ENCODE results near the gene SPC25. TPM values are rescaled to one million over a fixed set of nuclear protein-coding genes. Genes with fewer than 3 reads are reported as not detected.

The SPC25 gene
- total and polyA plus RNA-seq, 4 donors: 0.58 to 8.2 (median 2.1) TPM; not detected in 1

- Histone ChIP-seq H3K27me3 (ENCODE audit: control insufficient read depth in 4 of 4, insufficient read depth in 4 of 4, low read length in 3 of 4) (no peaks in the 10 kb centered on the region), H3K4me1 (ENCODE audit: control insufficient read depth in 4 of 4, insufficient read depth in 4 of 4, low read length in 3 of 4) (peaks cover 2 to 11% (median 7%) of the 10 kb centered on the region in 4 donors), H3K4me3 (ENCODE audit: low read depth in 1 of 3, low read length in 3 of 3) (peak overlapping the region in 1 of 3 donors; percentile 7), H3K9ac (ENCODE audit: low read depth in 1 of 2, low read length in 2 of 2) (no peak overlapping the region), H3K36me3 (ENCODE audit: control insufficient read depth in 4 of 4, insufficient read depth in 3 of 4, low read depth in 1 of 4, low read length in 3 of 4) (no peaks in the 10 kb centered on the region), H3K27ac (ENCODE audit: low read depth in 1 of 2, low read length in 2 of 2) (no peak overlapping the region), H3K9me3 (ENCODE audit: control insufficient read depth in 4 of 4, low read length in 3 of 4) (peaks cover 0 to 5% (median 2%) of the 10 kb centered on the region in 4 donors)
- TF ChIP-seq GABPA (IDR thresholded peaks at IDR 0.05 in 1 of 2, conservative IDR thresholded peaks at IDR 0.05 in 1 of 2) (no peak), ATF3 (IDR thresholded peaks at IDR 0.05) (no peak), EGR1 (IDR thresholded peaks at IDR 0.05; ENCODE audit: low read depth in 2 of 2) (no peak), TAF1 (conservative IDR thresholded peaks at IDR 0.05) (no peak), HNF4G (IDR thresholded peaks at IDR 0.05) (no peak), CTCF (IDR thresholded peaks at IDR 0.05; ENCODE audit: low read depth, low read length, missing input control) (no peak), SP1 (IDR thresholded peaks at IDR 0.05) (no peak), FOXA1 (IDR thresholded peaks at IDR 0.05) (no peak), RXRA (IDR thresholded peaks at IDR 0.05) (no peak), FOXA2 (IDR thresholded peaks at IDR 0.05) (no peak), JUND (IDR thresholded peaks at IDR 0.05) (no peak), NR2F2 (IDR thresholded peaks at IDR 0.05) (no peak), YY1 (IDR thresholded peaks at IDR 0.05) (no peak)
- DNase-seq (ENCODE audit: low spot score): no peak
- WGBS: 18% methylated on average over 21 of the region's 21 CpGs
These were observed 22.7 kb upstream of the SPC25 start for GRCh38 chr2:168912901-168913369.

- no peak for TF ChIP-seq YY1 (IDR thresholded peaks at IDR 0.05)
- TF ChIP-seq NR2F2 (IDR thresholded peaks at IDR 0.05): no peak
- no peak for TF ChIP-seq REST (IDR thresholded peaks at IDR 0.05)
- TF ChIP-seq RXRA (IDR thresholded peaks at IDR 0.05): no peak
- no peak for TF ChIP-seq ATF3 (IDR thresholded peaks at IDR 0.05)
- no peak for TF ChIP-seq SP1 (IDR thresholded peaks at IDR 0.05)
- TF ChIP-seq CTCF (IDR thresholded peaks at IDR 0.05; ENCODE audit: low read depth, low read length, missing input control): no peak
- no peak for TF ChIP-seq GABPA (IDR thresholded peaks at IDR 0.05 in 1 of 2, conservative IDR thresholded peaks at IDR 0.05 in 1 of 2)
- TF ChIP-seq HNF4G (IDR thresholded peaks at IDR 0.05): no peak
- TF ChIP-seq TAF1 (conservative IDR thresholded peaks at IDR 0.05): no peak
- no peak for TF ChIP-seq HNF4A (conservative IDR thresholded peaks at IDR 0.05)
- no peak for TF ChIP-seq ZBTB33 (IDR thresholded peaks at IDR 0.05)
- TF ChIP-seq EGR1 (IDR thresholded peaks at IDR 0.05; ENCODE audit: low read depth in 2 of 2): no peak
- TF ChIP-seq RAD21 (IDR thresholded peaks at IDR 0.05): no peak
- TF ChIP-seq FOXA2 (IDR thresholded peaks at IDR 0.05): no peak
- no peak for TF ChIP-seq MAX (IDR thresholded peaks at IDR 0.05)
- TF ChIP-seq JUND (IDR thresholded peaks at IDR 0.05): no peak
- TF ChIP-seq FOXA1 (IDR thresholded peaks at IDR 0.05): no peak
- Histone ChIP-seq H3K9ac (ENCODE audit: low read depth in 1 of 2, low read length in 2 of 2) (no peak overlapping the region), H3K27ac (ENCODE audit: low read depth in 1 of 2, low read length in 2 of 2) (no peak overlapping the region), H3K27me3 (ENCODE audit: control insufficient read depth in 4 of 4, insufficient read depth in 4 of 4, low read length in 3 of 4) (no peaks in the 10 kb centered on the region), H3K4me1 (ENCODE audit: control insufficient read depth in 4 of 4, insufficient read depth in 4 of 4, low read length in 3 of 4) (peaks cover 2 to 11% (median 7%) of the 10 kb centered on the region in 4 donors), H3K9me3 (ENCODE audit: control insufficient read depth in 4 of 4, low read length in 3 of 4) (peaks cover 0 to 5% (median 2%) of the 10 kb centered on the region in 4 donors), H3K36me3 (ENCODE audit: control insufficient read depth in 4 of 4, insufficient read depth in 3 of 4, low read depth in 1 of 4, low read length in 3 of 4) (no peaks in the 10 kb centered on the region), H3K4me3 (ENCODE audit: low read depth in 1 of 3, low read length in 3 of 3) (no peak overlapping the region)
- WGBS: 62% methylated on average over 6 of the region's 6 CpGs
- no peak for DNase-seq (ENCODE audit: low spot score)
These were observed 22.2 kb upstream of the SPC25 start for GRCh38 chr2:168912466-168912865.
